HG02840 (cell line): ENCODE data around the gene KCTD13.
"Not testable (repeated sequence)": the region's sequence is repeated elsewhere in the genome, so short reads cannot be mapped to it uniquely, and the experiment has no call there.

Source experiments
- ATAC-seq: cut with Tn5 transposase; IDR thresholded peaks from one replicate; pipeline ENCODE4 v1.9.1; 2021; ENCODE audit warnings: mild to moderate bottlenecking, moderate library complexity, moderate number of reproducible peaks; ENCODE audit not compliant: unreplicated experiment, low FRiP score

The KCTD13 gene

DNA sequence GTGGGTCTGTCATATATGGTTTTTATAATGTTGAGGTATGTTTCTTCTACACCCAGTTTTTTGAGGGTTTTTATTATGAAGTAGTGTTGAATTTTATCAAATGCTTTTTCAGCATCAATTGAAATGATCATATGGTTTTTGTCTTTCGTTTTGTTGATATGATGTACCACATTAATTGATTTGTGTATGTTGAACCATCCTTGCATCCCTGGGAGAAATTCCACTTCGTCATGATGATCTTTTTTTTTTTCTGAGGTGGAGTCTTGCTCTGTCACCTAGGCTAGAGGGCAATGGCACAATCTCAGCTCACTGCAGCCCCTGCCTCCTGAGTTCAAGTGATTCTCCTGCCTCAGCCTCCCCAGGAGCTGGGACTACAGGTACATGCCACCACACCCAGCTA, 21.9 kb upstream of the KCTD13 start:
- ATAC-seq, result no peak

DNA sequence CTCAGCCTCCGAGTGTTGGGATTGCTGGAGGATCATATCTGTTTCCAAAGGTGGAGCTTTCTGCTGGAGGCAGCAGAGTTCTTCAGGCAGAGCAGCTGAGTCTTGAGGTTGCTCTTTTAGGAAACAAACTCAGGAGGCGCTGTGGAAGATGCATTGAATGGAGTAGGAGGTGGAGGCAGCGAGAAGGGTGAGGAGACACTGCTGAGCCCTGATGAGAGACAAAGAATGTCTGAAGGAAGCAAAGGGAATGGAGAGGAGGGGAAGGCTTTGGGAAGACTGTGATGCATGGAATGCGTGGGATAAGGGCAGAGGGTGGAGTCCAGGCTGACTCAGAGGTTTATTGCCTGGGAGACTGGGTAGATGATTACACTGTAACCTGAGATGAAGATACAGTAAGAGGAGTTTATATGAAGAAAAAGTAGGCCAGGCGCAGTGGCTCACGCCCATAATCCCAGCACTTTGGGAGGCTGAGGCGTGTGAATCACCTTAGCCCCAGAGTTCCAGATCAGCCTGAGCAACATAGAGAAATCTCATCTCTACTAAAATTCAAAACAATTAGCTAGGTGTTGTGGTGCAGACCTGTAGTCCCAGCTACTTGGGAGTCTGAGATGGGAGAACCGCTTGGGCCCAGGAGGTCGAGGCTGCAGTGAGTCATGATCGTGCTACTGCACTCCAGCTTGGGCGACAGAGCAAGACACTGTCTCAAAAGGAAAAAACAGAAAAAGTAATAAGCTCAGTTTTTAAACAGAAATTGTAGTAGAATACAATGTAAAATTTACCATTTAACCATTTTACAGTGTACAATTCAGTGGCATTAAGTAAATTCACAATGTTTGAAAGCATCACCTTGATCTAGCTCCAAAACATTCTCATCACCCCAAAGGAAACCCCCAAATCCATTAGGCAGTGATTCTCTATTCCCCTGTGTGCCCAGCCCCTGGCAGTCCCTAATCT, 18.1 kb upstream of the KCTD13 start:
- no peak for ATAC-seq

DNA sequence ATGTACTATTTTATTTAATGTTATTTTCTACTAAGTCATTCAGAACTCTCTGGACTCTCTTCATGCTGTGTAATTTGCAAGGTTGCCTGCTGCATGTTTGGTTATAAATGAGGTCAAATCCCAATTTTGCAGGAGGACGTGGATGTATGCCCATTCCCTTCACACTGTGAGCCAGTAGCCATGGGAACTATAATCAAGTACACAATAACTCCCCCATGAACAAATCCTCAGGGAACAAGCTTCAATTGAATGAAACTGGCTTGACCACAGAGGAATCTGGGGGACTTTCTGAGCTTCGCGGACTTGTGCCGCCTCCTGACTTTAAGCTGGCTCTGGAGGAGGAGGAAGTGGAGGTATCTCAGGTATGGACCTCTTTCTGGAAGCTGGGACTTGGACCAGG, 14.6 kb upstream of the KCTD13 start:
- ATAC-seq, result no peak

DNA sequence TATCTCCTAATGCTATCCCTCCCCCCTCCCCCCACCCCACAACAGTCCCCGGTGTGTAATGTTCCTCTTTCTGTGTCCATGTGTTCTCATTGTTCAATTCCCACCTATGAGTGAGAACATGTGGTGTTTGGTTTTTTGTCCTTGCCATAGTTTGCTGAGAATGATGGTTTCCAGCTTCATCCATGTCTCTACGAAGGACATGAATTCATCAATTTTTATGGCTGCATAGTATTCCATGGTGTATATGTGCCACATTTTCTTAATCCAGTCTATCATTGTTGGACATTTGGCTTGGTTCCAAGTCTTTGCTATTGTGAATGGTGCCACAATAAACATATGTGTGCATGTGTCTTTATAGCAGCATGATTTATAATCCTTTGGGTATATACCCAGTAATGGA, 5.7 kb upstream of the KCTD13 start:
- ATAC-seq, result not testable (repeated sequence)

DNA sequence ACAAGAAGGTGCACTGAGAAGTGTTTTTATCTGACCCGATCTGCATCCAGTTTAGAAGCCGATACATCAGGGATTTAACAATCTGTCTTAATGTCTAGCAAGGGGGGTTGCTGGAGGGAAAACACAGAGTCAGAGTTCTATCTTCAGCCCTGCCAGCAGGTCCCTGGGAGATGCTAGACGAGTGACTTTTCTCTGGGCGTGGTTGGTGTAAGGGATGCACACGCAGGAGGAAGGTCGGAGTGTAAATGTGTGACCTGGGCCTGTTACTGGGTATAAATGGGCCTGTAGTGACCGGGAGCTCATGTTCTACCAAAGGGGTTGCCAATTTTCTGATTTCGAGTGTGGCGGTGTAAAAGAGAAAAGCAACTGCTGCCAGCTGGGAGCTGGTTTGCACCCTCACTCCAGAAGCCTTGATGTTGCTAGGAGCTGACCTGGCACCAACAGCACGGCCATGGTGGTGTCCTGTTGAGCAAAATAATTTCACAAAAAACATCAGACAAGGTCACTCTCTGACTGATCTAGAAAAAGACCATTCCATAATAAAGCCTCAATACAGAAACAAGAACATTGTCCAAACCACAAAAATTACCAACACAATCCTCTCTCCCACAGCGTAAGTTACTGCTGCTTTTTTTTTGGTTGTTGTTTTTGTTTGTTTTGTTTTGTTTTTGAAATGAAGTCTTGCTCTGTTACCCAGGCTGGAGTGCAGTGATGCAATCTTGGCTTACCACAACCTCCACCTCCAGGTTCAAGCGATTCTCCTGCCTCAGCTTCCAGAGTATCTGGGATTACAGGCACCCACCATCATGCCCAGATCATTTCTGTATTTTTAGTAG, 1.3 kb upstream of the KCTD13 start:
- no peak for ATAC-seq

DNA sequence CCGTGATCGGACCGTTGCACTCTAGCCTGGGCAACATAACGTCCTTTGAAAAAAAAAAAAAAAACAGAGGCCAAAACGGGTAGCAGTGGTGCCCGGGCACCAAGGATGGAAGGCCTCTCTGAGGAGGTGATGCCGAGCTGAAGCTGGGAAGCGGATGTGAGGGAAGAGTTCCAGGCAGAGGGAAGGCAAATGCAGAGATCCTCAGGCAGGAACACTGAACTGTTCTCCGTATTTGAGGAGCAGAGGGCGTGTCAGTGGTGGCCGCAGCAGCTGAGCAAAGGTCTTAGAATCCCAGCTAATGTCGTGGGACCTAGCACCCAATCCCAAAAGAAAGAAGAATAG, 656 bp upstream of the KCTD13 start:
- ATAC-seq, result no peak

DNA sequence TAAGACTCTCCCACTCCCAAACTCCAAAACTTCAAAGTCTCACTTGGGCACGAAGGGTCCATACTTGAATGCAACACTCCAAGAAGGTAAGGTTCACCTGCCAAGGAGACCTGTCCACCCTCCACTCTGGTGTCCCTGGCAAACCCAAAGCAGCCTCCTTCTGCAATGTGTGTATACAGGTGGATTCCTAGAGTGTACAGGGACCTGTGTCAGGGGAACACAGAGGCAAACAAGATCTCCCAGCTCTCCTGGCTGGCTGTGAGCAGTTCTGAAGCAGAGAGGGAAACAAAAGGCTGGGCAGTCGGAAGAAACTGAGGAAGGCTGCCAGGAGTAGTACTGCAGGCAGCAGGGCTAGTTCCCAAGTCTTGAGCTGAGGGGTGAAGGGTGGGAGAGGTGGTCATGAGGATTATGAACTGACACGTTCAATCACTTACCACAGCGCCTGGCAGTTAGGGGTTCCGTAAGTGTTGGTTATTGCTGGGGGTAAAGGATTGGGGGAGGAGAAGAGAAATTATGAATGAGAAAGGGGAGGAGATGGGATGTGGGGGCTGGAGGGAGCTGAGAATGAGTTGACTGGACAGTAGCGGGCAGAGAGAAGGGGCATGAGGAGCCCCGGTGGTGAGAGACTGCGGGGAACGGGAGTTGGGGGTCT, 795 bp downstream of the KCTD13 start:
- ATAC-seq, result no peak

DNA sequence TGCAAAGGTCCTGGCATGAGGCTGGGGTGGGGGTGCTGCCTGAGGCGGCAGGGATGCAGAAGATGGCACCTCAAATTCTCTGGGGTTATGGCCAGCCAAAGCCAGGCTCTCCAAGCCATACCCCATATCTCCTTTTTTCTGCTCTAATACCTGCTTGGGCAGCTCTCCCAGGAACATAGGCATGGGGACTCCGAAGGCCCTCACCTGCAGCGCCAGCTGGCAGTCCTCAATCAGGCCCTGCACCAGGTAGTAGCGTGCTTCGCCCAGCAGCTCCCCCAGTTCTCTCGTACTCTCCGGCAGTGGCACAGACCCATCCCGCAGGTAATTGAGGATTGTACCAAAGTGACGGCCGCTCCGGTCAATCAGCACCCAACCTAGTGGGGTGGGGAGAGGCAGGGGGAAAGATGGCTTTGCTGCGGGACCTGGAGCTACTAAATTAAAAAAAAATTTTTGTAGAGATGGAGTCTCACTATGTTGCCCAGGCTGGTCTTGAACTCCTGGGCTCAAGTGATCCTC, 3.0 kb downstream of the KCTD13 start:
- no peak for ATAC-seq

DNA sequence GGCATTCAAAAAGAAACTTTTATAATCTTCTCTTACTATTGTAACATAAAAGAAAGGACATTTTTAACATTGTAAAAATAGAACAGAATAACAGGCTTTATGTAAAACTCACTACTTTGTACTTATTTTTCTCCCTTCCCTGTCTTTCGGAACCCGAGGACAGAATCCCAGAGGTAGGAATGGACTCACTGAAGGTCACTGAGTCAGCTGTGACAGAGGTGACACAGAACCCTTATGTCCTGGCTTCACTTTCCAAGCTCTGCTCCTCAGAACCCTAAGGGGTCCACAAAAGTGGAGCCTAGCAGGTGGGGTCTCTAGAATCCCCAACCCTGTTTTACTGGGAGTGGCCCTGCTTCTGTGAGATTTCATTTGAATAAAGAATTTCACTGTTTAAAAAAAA, 3.7 kb downstream of the KCTD13 start:
- ATAC-seq, result no peak

DNA sequence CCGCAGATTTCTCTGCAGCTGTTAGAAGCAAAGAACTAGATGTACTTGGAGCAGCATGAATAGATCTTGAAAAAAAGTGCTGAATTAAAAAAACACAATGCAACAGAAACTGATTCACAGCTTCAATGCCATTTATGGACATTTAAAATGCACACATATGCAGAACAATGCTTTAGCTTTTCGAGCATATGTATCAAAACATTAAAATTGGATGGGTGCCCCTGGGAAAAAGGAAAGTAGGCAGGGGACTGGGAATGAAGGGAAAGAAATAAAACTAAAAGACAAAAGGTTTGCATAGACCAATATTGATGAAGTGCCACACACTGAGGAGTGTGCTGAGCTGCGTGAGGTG, 5.0 kb downstream of the KCTD13 start:
- ATAC-seq, result no peak

DNA sequence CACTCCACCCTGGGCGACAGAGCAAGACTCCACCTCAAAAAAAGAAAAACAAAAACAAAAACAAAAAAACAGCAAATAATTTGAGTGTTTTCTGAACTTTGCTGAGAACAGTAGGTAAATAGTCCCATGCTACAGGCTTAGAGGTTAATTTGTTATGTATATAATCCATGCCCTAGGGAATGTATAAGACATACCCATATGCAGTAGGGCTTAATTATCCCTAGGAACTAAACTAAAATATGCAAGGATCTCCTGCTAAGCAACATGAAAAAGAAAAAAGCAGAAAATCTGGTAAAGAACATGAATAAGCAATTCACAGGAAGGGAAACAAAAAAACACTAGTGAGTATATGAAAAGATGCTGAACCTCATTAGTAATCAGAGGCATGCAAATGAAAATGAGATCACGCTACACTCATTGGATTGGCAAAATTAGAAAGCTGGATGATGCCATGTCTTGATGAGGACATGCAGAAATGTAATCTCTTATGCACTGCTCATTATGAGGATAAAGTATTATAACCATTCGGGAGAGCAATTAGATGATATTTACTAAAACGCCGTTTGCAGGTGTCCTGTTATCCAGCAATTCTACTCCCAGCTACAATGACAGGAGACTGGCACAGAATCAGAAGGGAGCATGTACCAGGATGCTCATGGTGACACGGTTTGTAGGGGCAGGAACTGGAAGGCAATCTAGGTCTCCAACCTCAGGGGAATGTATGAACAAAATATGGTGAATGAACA, 5.6 kb downstream of the KCTD13 start:
- no peak for ATAC-seq

DNA sequence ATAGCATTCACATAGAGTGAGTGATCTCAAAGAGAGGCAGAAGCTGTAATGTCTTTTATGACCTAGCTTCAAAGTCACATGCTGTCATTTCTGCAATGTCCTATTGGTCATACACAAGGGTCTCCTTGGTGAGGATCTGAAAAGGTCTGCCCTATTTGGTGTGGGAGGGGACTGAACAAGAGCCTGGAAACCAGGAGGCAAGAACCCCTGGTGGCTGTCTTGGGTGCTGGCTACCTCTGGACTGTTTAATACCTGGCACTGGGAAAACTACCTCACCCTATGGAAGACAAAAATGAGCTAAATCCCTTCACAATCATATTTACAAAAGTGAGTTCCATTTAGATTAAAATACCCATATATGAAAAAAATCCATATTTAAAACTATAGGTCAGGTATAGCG, 9.0 kb downstream of the KCTD13 start:
- no peak for ATAC-seq

DNA sequence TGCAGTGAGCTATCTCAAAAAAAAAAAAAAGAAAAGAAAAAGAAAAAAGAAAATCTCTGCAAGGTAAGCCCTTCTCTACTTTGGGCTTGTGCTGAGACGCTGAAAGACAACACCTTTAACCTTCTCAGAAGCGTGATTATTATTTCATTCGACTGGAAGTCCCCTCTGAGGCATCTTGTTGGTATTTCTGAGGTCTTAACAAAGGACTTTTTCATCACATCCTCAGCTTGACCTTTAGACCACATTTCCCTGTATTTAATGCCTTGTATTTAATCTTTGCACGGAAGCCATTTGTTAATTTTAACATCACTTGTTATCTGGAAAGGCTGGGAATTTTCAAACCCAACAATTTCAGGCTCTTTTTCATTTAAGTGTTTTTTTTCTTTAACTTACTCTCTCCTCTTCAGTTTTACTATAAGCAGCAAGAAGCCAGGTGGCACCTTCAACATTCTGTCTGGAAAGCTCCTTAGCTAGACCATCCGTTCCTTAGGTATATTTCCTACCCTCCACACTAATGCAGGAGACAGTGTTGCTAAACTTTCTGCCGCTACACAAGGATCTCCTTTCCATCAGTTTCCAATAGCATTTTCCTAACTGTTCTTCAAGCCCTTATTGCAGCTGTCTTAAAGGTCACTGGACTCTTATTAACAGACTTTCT, 10.3 kb downstream of the KCTD13 start:
- ATAC-seq, result no peak

DNA sequence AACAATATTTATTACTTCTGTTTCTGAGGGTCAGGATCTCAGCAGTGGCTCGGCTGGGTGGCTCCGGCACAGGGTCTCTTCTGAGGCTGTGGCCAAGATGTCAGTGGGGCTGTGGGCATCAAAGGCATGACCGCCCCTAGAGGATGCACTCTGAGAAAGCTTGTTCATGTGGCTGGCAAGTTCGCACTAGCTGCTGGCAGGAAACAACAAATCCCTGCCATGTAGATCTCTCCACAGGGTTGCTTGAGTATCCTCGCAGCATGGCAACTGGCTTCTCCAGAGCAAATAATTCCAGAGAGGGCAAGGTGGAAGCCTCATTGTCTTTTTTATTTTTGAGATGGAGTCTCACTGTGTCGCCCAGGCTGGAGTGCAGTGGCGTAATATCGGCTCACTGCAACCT, 12.5 kb downstream of the KCTD13 start:
- ATAC-seq, result no peak

DNA sequence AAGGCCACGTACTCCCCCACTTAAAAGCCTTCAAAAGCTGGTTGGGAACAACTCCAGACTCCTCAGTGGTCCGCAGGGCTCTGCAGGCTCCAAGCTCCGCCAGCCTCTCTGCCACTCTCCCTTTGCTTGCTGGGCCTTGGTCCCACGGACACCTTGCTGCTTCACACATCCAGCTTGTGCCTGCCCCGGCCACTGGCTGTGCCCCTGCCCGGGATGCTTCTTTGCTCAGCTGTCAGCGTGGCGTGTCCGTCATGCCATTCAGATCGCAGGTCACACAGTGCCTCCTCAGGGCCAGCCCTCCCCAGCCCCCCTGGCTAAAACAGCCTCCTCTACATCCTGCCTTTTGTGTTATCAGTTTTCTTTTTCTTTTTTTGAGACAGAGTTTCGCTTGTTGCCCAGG, 13.9 kb downstream of the KCTD13 start:
- no peak for ATAC-seq

DNA sequence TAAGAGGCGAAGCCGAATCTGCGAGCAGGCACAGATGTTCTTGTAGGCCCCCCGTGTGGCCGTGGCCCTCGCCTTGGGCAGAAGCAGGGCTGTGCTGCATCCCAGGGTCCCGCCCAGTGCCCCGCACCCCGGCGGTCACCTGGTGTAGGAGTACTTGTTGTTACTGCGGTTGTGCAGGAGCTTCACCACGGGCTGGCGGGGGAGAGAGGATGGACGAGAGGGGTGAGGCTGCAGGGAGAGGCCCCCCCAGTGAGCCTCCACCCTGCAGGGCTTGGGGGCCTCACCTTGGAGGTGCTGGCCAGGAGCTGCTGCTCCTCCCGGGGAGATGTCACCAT, 14.4 kb downstream of the KCTD13 start:
- no peak for ATAC-seq

DNA sequence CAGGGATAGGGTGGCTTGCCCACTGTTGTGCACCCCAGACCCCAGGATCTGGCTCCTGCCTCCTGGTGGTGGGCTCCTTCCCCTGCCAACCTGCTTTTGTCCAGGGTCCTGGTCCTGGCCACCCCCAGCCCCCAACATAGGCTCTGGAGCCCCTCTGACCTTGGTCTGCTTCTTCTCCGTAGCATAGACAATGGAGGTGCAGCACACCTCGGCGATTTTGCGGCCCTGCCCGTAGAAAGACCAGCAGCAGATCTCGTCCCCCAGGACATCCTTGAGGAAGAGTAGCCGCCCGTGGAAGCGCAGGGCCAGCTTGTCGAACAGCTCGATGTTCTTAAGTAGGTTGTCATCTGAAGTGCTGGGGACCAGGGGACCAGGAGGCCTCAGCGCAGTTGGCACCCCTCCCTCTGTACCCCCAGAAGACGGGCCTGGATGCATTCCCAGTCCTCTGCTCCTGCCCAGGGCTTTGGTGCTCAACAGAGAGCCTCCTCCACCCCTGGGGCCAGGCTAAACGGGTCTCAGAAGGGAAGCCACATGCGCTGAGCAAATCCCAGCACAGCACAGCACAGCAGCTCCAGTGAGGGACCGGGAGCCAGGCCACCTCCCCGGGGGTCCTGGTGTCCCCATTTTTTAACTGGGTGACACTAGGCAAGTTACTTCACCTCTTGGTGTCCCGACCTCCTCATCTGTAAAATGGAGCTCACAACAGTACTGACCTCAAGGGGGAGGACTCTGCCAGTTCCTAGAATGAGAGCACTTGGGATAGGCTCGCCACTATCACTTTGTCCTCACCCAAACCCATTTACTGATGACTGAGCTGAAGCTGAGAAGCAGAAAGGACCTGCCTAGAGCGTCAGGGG, 15.0 kb downstream of the KCTD13 start:
- no peak for ATAC-seq

DNA sequence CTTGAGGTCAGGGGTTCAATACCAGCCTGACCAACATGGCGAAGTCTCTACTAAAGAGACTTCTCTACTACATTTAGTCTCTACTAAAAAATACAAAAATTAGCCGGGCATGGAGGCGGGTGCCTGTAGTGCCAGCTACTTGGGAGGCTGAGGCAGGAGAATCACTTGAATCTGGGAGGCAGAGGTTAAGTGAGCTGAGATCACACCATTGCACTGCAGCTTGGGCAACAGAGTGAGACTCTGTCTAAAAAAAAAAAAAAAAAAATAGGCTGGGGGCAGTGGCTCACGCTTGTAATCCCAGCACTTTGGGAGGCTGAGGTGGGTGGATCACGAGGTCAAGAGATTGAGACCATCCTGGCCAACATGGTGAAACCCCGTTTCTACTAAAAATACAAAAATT, 16.2 kb downstream of the KCTD13 start:
- ATAC-seq, result not testable (repeated sequence)

DNA sequence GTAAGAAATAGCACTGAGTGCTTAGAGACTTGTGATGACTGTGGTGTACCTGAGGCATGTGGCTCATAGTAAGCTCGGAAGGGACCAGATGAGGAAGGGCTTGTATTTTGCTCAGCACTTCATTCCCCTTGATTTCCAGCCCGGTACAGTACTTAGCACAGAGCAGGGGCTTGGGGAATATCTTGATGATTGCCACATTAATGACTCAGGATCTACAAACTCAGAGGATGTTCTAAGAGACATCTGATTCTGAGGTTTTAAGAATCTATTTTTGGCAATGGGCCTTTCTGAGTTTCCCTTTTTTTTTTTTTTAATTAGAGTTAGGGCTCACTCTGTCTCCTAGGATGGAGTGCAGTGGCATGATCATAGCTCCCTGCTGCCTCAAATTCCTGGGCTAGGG, 16.6 kb downstream of the KCTD13 start:
- ATAC-seq, result no peak
